Pancreas (tissue), 10 donors: Measurements from ENCODE around the gene AANAT. TPM values are rescaled to one million over a fixed set of nuclear protein-coding genes. Genes with fewer than 3 reads are reported as not detected.

Source experiments
- ATAC-seq, 4 donors: fragments of 200-7000 bp; cut with Tn5 transposase; one replicate each; pipeline versions ENCODE4 v1.8.0 to v1.9.1; 2020; ENCODE audit warnings: mild to moderate bottlenecking in 4 of 4, moderate library complexity in 4 of 4
- DNase-seq, 6 donors: peaks; one replicate each; pipeline ENCODE4 v3.0.0-alpha.2; 2020
- FAIRE-seq: peaks from 2 replicates; lab custom pipeline; 2012; peaks lifted over from hg19 to GRCh38; lab: Jason Lieb, UNC
- H3K27ac ChIP-seq, 4 donors: fragments of 200-600 bp; sonication (generic); 1 replicate in 3 of 4; 2 replicates in 1 of 4; pipeline versions ENCODE4 v1.5.0 to v1.8.0; 2020
- H3K27me3 ChIP-seq, 4 donors: fragments of 200-600 bp; one replicate each; pipeline ENCODE4 v1.8.0; 2021
- H3K36me3 ChIP-seq, 3 donors: fragments of 200-600 bp; sonication (generic) in 1 of 3; one replicate each; pipeline versions ENCODE4 v1.5.0 to v1.8.0; 2020 to 2021
- H3K4me1 ChIP-seq, 3 donors: fragments of 200-600 bp; one replicate each; pipeline ENCODE4 v1.8.0; 2021
- H3K4me3 ChIP-seq, 4 donors: fragments of 200-600 bp; sonication (generic) in 2 of 4; one replicate each; pipeline versions ENCODE4 v1.5.0 to v1.8.0; 2020 to 2021
- H3K9me3 ChIP-seq, 4 donors: fragments of 200-600 bp; one replicate each; pipeline ENCODE4 v1.8.0; 2021
- CTCF ChIP-seq, 4 donors: fragments of 200-600 bp; sonication (generic) in 3 of 4; IDR thresholded peaks; one replicate each; pipeline versions ENCODE4 v1.5.0 to v1.8.0; 2021; ENCODE audit warnings: antibody characterized with exemption in 4 of 4
- WGBS, 2 donors: extraction: QIAGEN DNeasy Blood & Tissue Kit; methylation state at CpG; one replicate each; pipeline ENCODE4 v1.1.7; 2013; 5-methylcytosine and 5-hydroxymethylcytosine counted together
- intact Hi-C, 3 donors: fragments of 100-400 bp; cut with DNase I; formaldehyde crosslinking; loops; one replicate each; pipeline versions ENCODE4 v1.11.1 to v1.14.2; 2022
- polyA plus RNA-seq, 2 donors: library from polyadenylated mRNA; stranded (reverse); fragments of 200-250 nt; gene quantifications; one replicate each; pipeline ENCODE4 v1.2.3, GENCODE V29; 2013
- total RNA-seq, 6 donors: library from RNA; stranded (reverse); fragmentation: NEBNext Ultra II Directional in 4 of 6; extraction: Animal tissue kit (Norgen Biotek cat#: 25700) in 4 of 6; gene quantifications; one replicate each; pipeline versions ENCODE4 v1.2.1 to v1.2.4, GENCODE V29; 2021 to 2023
- donor health status: healthy with polysubstance abuse.
- donor health status: DM: no; HTN: no; CAD: no; lungs with moderate emphysema.
- donor health status: DM: no; HTN: no; CAD: no.
- donor health status: control.
- donor health status: control.
- donor health status: Bipolar disorder and iron deficiency.
- donor health status: DM: yes; HTN: yes; CAD: no.
- donor health status: DM: no; HTN: no; CAD: no.
- donor health status: DM: no; HTN: no; CAD: no.
- donor health status: DM: yes; HTN: yes; CAD: no.

The AANAT gene
- total and polyA plus RNA-seq, 8 donors: 0.16 to 0.23 TPM; not detected in 6

- intact Hi-C loops: no loop called here
- FAIRE-seq: no peak
- 95 to 96% methylated on average over 11 of the region's 11 CpGs for WGBS, 2 donors
Measured at GRCh38 chr17:76435751-76436150, 31.7 kb upstream of the AANAT start.

GRCh38 chr17:76437467-76438402, 29.7 kb upstream of the AANAT start:
- FAIRE-seq (no peak), ATAC-seq (peak in 3 of 4 donors; percentile 57 to 67 (median 65)), DNase-seq (no peak)
- 59 to 66% methylated on average over 13 of the region's 13 CpGs for WGBS, 2 donors
- intact Hi-C loops: no loop called here
- Histone ChIP-seq H3K27ac (no peak overlapping the region), H3K4me3 (no peak overlapping the region), H3K4me1 (no peaks in the 10 kb centered on the region), H3K27me3 (no peaks in the 10 kb centered on the region), H3K36me3 (no peaks in the 10 kb centered on the region), H3K9me3 (no peaks in the 10 kb centered on the region)
- TF ChIP-seq CTCF (IDR thresholded peaks at IDR 0.05): no peak

More at GRCh38 chr17:76435751-76436150, 31.7 kb upstream of the AANAT start:
- H3K27me3 ChIP-seq: no peaks in the 10 kb centered on the region
- ATAC-seq (no peak), DNase-seq (no peak)
- H3K4me1 ChIP-seq: no peaks in the 10 kb centered on the region
- H3K9me3 ChIP-seq: no peaks in the 10 kb centered on the region
- no peak for TF ChIP-seq CTCF (IDR thresholded peaks at IDR 0.05)
- H3K27ac ChIP-seq: no peak overlapping the region
- no peaks in the 10 kb centered on the region for H3K36me3 ChIP-seq
- H3K4me3 ChIP-seq: no peak overlapping the region

- Histone ChIP-seq H3K36me3 (no peaks in the 10 kb centered on the region), H3K27ac (no peak overlapping the region), H3K27me3 (no peaks in the 10 kb centered on the region), H3K4me1 (no peaks in the 10 kb centered on the region), H3K9me3 (no peaks in the 10 kb centered on the region), H3K4me3 (no peak overlapping the region)
- no peak for TF ChIP-seq CTCF (IDR thresholded peaks at IDR 0.05)
- FAIRE-seq (no peak), DNase-seq (no peak), ATAC-seq (peak in 1 of 4 donors; percentile 32)
- intact Hi-C loops: no loop called here
- WGBS, 2 donors: 41 to 51% methylated on average over 9 of the region's 9 CpGs
Measured at GRCh38 chr17:76438906-76439305, 28.5 kb upstream of the AANAT start.

- DNase-seq (no peak), ATAC-seq (no peak), FAIRE-seq (no peak)
- TF ChIP-seq CTCF (IDR thresholded peaks at IDR 0.05): no peak
- H3K27me3 ChIP-seq: no peaks in the 10 kb centered on the region
- no peaks in the 10 kb centered on the region for H3K36me3 ChIP-seq
- intact Hi-C loops: no loop called here
- H3K9me3 ChIP-seq: no peaks in the 10 kb centered on the region
- no peak overlapping the region for H3K27ac ChIP-seq
- H3K4me1 ChIP-seq: no peaks in the 10 kb centered on the region
- 87 to 88% methylated on average over 6 of the region's 6 CpGs for WGBS, 2 donors
- no peak overlapping the region for H3K4me3 ChIP-seq
Measured at GRCh38 chr17:76439314-76439928, 28.0 kb upstream of the AANAT start.
